HG03045 (cell line): ENCODE results near the gene ATG5.

Experiments used
- ATAC-seq: cut with Tn5 transposase; IDR thresholded peaks from one replicate; pipeline ENCODE4 v1.9.1; 2021; ENCODE audit warnings: mild to moderate bottlenecking, moderate library complexity; ENCODE audit not compliant: unreplicated experiment

Gene ATG5

GRCh38 chr6:106134906-106135634 is 190.5 kb downstream of the ATG5 start:
- no peak for ATAC-seq
